Right atrium auricular region (tissue), 2 donors: ENCODE data around the gene SYTL4. TPM values are rescaled to one million over a fixed set of nuclear protein-coding genes. Genes with fewer than 3 reads are reported as not detected.

Experiments
- DNase-seq: peaks from one replicate; pipeline ENCODE4 v3.0.0-alpha.2; 2019; ENCODE audit warnings: low spot score
- H3K27ac ChIP-seq, 2 donors: fragments of 200-600 bp; sonication (generic); 1 replicate in 1 of 2; 2 replicates in 1 of 2; pipeline ENCODE4 v1.5.1; 2016 to 2019
- H3K27me3 ChIP-seq, 2 donors: fragments of 200-600 bp; sonication (generic); one replicate each; pipeline versions ENCODE4 v1.5.1 to v1.6.0; 2017 to 2019
- H3K36me3 ChIP-seq: fragments of 200-600 bp; sonication (generic); one replicate; pipeline ENCODE4 v1.5.1; 2016
- H3K4me1 ChIP-seq, 2 donors: fragments of 200-600 bp; sonication (generic); one replicate each; pipeline versions ENCODE4 v1.5.1 to v1.6.0; 2017 to 2019
- H3K4me3 ChIP-seq, 2 donors: fragments of 200-600 bp; sonication (generic); 1 replicate in 1 of 2; 2 replicates in 1 of 2; pipeline ENCODE4 v1.5.1; 2017 to 2019; ENCODE audit warnings: mild to moderate bottlenecking in 1 of 2, moderate library complexity in 1 of 2
- H3K9me3 ChIP-seq, 2 donors: fragments of 200-600 bp; sonication (generic); one replicate each; pipeline ENCODE4 v1.5.1; 2019
- CTCF ChIP-seq, 2 donors: fragments of 200-600 bp; sonication (generic); IDR thresholded peaks; one replicate each; pipeline ENCODE4 v1.5.1; 2019; ENCODE audit warnings: antibody characterized with exemption in 2 of 2
- total RNA-seq, 2 donors: library from RNA; depleted of rRNA; stranded (reverse); fragments of >200 nt; gene quantifications; one replicate each; pipeline ENCODE4 v1.1.0, GENCODE V29; 2016

The SYTL4 gene
- total RNA-seq, 2 donors from 2014 or later = 3.2 to 4.8 TPM

- DNase-seq = no peak
- Histone ChIP-seq H3K27me3 (no peaks in the 10 kb centered on the region), H3K9me3 (no peaks in the 10 kb centered on the region), H3K4me1 (no peaks in the 10 kb centered on the region), H3K4me3 (no peak overlapping the region), H3K27ac (no peak overlapping the region), H3K36me3 (no peaks in the 10 kb centered on the region)
- TF ChIP-seq CTCF (IDR thresholded peaks at IDR 0.05) = no peak
Observed at GRCh38 chrX:100698551-100698950, 33.4 kb downstream of the SYTL4 start.

GRCh38 chrX:100696699-100697351 lies 35.1 kb downstream of the SYTL4 start:
- DNase-seq = no peak
- H3K36me3 ChIP-seq = no peaks in the 10 kb centered on the region
- H3K4me1 ChIP-seq = no peaks in the 10 kb centered on the region
- no peak overlapping the region for H3K27ac ChIP-seq
- no peaks in the 10 kb centered on the region for H3K9me3 ChIP-seq
- TF ChIP-seq CTCF (IDR thresholded peaks at IDR 0.05) = no peak
- H3K4me3 ChIP-seq = no peak overlapping the region
- no peaks in the 10 kb centered on the region for H3K27me3 ChIP-seq

GRCh38 chrX:100695991-100696390 lies 35.9 kb downstream of the SYTL4 start:
- no peaks in the 10 kb centered on the region for H3K36me3 ChIP-seq

GRCh38 chrX:100695302-100695701 lies 36.6 kb downstream of the SYTL4 start:
- no peaks in the 10 kb centered on the region for H3K36me3 ChIP-seq
- no peak for DNase-seq
- no peak for TF ChIP-seq CTCF (IDR thresholded peaks at IDR 0.05)
- no peaks in the 10 kb centered on the region for H3K4me1 ChIP-seq
- H3K4me3 ChIP-seq = no peak overlapping the region
- H3K27me3 ChIP-seq = no peaks in the 10 kb centered on the region
- no peaks in the 10 kb centered on the region for H3K9me3 ChIP-seq
- H3K27ac ChIP-seq = no peak overlapping the region

More at GRCh38 chrX:100695991-100696390, 35.9 kb downstream of the SYTL4 start:
- Histone ChIP-seq H3K27me3 (no peaks in the 10 kb centered on the region), H3K9me3 (no peaks in the 10 kb centered on the region), H3K4me1 (no peaks in the 10 kb centered on the region), H3K27ac (no peak overlapping the region), H3K4me3 (no peak overlapping the region)
- TF ChIP-seq CTCF (IDR thresholded peaks at IDR 0.05) = no peak
- no peak for DNase-seq

DNA sequence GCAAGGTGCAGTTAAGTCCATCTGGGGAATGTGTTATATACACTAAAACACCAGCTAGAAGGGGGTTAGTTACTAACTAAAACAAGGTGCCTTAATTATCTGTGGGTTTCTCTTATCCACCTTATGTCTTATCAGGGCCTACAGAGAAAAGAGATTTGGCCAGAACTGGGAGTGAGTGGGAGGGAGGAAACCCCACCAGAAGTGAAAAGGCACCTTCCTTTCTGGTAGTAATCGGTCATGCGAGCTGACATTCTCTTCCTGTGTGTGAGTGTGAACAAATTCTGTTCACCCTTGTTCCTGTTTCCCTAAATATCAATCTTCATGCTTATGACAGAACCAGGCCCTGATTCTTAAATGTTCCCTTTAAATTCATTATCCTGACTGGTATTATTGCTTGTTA lies 44.4 kb downstream of the SYTL4 start:
- no peaks in the 10 kb centered on the region for H3K9me3 ChIP-seq
- H3K27me3 ChIP-seq = peaks cover 0 to 3% of the 10 kb centered on the region in 2 donors
- H3K27ac ChIP-seq = no peak overlapping the region
- no peak for TF ChIP-seq CTCF (IDR thresholded peaks at IDR 0.05)
- H3K36me3 ChIP-seq = no peaks in the 10 kb centered on the region
- DNase-seq = no peak
- no peak overlapping the region for H3K4me3 ChIP-seq
- H3K4me1 ChIP-seq = no peaks in the 10 kb centered on the region

DNA sequence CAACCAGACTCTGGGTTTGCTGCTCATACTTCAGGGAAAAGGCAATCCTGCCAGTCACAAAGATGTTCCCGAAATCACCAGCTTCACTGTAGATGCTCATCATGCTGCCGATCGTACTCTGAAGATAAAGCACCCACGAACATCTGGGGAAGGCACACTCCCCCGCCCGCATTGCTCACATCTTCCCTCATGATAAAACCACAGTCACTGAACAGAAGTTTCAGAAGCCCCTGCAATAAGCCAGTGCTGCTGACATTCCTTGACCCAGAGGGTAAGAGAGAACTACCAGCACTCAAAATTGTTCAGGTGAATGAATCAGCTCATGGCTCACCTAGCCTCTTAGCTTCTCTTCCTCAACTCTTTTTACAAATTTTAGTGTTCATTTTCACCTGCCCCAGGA lies 44.8 kb downstream of the SYTL4 start:
- DNase-seq = no peak
- Histone ChIP-seq H3K27me3 (peaks cover 0 to 3% of the 10 kb centered on the region in 2 donors), H3K36me3 (no peaks in the 10 kb centered on the region), H3K4me1 (no peaks in the 10 kb centered on the region), H3K9me3 (no peaks in the 10 kb centered on the region), H3K27ac (no peak overlapping the region), H3K4me3 (no peak overlapping the region)
- no peak for TF ChIP-seq CTCF (IDR thresholded peaks at IDR 0.05)
